NCI-H1417 (cell line): Measurements from ENCODE around the gene TP53I11.
A peak's percentile ranks its signal among the peaks of the same experiment; 100 is the strongest.

ENCODE experiments used
- DNase-seq, 3 experiments: peaks; one replicate each; lab custom pipeline; 2025; lab: John Stamatoyannopoulos, UW

The TP53I11 gene

DNA sequence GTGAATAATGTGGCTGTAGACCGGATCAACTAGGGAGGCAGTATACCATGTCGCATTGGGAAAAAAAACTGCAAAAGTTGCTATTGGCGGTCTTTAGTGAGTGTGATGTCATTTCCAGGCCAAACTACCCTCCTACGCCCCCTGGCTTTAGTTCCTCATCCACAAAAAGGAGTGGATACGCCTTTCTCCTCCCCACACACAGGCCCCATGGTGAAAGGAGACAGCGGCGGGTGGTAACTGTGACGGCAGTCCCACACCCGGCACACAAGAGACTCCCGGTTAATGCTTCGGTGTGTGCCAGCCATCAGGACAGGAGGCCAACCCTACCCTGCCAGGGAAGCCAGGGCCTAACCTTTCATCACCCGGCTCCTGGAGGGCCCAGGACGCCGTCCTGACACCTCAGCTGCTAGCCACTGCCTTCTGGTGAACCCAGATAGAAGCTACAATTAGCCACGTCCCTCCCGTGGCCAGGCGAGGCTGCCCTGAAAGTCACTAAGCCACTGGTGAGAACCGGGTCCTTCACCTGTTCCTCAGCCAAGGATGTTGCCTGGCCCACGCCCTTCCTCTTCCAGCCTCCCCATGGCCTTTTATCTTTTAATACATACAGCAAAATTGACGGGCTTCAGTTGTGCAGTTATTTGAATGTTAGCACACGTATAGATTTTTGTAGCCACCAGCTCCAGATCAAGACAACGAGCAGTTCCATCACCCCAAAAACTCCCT, 10.8 kb downstream of the TP53I11 start:
- no peak for DNase-seq

DNA sequence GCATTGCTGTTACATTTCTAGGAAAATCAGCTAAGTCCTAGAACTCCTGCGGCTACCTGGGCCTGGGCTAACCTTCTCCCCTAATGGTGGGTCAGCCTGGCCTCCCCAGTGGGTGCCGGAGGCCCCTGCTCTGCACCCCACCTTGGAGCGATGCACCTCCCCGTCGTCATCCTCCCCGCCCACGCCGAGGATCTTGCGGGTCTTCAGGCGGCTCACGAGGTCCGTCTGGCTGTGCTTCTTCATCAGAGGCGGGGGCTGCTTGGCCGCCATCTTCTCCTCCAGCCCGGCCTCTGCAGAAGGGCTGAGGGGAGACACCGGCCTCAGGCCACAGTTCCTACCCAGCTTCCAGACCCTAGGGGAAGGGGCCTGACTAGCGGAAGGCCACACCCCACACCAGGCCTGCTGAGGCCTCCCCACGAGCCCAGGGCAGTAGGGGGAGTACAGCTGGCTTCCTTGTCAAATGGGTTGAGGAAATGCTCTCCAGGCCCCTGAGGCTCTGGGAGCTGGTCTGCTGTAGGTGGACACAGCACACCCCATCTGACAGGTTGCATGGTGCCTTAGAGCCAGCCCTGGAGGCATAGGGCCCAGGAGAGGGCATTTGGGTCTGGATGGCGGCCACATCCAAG, 12.5 kb downstream of the TP53I11 start:
- DNase-seq, result no peak

DNA sequence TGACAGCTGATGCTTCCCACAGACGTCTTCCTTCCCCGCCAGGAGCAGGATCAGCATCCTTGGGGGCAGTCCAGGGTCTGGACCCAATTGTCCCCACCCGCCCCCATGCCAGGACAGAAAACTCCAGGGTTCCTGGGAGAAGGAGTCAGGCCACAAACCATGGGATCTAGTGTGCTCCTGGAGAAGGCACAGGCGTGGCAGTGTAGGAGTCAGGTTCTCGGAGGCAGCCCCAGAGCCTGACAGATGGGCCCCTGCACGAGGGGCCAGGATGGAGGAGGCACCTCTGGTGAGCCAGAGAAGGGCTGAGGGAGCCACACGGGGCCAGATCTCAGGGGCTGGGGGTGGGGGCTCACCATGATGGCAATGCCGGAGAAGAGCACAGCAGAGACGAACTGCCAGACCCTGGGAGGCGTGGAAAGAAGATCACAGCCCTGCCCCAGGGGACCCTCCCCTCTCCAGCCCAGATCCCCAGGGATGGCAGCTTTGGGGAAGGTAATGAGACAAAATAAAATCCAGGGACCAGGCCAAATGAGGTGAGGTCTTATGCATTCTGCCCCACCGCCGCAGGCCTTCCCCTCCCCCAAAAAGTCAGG, 13.6 kb downstream of the TP53I11 start:
- DNase-seq, result no peak

DNA sequence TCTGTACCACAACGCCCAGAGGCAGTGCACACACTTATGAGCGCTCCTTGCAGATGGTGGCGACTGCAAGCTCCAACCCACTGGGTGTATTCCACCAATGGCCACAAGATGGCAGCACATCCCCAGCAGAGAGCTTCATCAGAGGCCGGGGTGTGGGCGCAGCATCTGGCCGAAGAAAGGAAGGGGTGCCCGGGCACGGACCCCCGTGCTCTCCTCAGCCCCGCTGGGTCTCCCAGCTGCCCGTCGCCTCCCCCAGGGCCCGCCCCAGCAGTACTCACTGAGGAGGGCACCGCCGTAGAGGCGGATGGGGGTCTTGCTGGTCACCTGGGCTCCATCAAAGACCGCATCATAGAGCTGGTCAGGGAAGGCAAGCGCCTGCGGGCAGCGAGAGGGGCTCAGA, 14.2 kb downstream of the TP53I11 start:
- DNase-seq, result peak; percentile 68 to 87 (median 86)

DNA sequence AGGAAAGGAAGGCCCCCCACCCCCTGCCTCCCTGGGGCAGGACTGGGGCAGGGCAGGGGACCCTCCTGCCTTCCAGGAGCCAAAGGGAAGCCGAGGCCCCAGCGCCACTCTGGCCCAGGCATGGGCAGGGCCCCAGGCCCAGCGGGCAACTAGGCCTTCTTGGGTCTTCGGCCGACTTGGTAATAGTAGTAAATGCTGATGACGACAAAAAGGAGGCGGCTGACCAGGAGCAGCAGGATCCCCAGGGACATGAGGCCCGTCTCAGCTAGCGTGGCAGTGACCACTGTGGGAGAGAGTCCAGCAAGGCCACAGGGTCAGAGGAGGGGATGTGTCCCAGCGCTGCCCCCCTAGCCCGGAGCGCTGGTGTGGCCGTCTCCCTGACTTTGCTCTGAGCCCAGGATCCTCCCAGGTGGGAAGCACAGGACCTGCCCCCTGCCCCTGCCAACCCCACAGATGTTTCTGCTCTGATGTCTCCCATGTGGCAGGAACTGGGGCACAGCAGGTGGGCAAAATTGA, 15.9 kb downstream of the TP53I11 start:
- DNase-seq, result no peak

DNA sequence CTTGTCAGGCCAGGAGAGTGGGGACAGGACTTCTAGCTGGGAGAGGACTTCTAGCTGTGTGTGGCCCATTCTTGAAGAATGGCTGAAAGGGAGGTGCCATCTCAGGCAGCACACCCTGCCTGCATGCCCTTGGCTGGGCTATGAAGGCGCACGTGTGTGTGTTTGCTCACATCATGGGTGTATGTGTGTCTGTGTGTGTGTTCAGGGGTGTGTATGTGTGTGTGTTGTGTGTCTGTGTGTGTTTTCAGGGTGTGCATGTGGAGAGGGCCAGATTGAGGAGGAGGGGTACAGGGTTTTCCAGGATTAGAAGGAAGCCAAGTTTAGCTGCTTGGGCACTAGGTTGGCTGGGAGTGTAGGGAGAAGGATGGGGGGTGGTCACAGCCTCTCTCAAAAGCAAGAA, 16.6 kb downstream of the TP53I11 start:
- no peak for DNase-seq

DNA sequence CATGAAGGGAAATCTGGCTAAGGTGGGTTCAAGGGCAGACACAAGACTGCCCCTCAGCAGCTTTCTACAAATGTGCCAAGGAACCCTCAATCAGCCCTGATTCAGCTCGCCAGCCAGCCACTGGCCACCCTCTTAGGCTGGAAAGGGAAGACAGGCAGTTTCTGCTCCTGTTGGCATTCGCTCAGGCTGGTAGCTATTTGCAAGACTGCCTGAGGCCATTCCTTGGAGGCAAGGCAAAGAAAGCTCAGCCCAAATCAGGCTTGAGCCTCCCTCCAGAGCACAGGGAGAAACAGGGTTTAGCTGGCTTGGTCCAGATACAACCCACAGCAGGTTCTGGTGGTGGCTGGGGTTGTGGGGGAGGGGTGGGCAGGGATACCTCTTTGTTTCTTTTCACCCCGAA, 19.2 kb downstream of the TP53I11 start:
- no peak for DNase-seq

DNA sequence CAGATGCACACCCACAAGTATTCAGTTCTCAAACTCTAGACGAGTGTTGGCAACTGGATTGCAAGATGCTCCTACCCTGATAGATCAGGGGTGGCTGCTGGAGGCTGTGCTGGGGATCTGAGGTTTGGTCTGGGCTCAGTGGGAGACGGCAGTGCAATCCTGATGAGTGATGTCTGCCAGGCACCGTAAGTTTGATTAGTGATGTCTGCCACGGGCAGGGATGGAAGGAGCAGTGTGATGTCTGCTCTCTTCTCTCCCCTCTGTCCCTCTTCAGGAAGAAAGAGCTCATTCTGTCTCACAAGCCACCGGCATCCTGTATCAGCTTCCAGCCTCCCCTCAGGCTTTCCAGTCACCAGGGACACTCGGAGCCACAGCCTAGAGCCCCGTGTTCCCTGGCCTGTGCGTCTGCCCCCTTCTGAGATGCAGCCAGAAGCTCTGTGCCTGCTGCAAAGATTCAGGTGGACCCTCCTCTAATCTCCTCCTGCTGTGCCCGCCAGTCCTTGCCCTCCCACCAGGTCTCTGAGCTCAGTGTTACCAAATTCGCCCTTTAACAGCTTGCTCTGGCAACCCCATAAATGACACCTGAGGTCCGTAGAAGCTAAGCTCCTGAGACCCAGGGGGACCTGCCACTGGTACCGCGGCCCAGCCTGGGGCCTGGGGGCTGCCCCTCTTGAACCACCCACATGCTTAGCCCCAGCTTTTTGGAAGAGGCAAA, 19.9 kb downstream of the TP53I11 start:
- no peak for DNase-seq

DNA sequence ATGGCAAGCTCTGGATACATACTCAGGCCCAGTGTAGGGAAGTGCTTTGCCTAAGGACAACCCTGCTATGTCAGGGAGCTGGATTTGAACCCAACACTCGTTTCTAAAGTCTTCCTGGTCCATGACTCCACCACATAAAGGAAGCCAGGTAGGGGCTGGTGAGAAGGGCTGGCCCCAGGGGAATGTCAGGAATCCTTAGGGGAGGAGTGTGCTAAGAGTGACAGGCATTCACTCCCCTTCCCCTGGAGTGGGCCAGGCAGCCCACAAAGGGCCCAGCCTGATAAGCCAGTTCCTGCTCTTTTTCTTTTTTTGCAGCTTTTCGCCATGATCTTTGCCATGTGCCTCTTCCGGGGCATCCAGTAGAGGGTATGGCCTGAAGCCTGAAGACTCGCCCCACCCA, 21.9 kb downstream of the TP53I11 start:
- DNase-seq, result no peak

DNA sequence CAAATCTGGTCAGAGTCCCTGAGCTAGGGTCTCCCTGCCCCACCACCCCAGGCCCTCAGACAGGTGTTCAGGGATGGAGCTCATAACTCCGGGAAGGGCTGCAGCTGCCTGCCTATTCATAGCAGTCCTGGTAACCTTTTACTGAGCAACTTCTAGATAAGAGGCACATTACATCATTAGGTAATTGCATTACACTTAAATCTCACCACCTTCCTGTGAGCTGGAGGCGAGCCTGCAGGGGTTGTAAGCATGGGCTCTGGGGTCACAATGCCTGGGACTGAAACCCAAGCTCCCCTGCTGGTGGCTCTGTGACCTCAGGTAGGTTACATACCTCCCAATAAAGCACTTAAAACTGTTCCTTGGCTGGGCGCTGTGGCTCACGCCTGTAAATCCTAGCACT, 22.5 kb downstream of the TP53I11 start:
- no peak for DNase-seq

DNA sequence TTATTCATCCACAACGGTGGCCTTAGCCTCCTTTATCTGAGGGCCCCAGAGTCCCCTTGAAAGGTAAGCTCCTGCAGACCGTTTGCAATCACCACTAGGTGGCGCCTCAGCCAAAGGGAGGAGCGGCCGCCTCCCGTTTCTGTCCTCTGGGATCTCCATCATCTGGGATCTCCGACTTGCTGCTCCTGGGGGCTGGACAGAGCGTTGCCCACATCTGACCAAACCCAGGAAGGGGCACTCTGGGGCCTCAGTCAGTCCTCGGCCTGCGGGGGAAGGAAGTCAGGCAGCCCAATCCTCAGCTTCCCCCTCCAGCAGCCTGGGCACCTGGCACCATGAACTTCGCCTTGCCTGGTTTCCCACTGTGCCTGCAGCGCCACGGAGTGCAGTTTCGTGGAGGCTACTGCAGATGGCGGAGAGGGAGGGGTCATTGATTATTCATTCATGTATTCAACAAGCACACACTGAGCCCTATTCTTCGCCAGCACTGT, 23.5 kb downstream of the TP53I11 start:
- DNase-seq, result peak; percentile 70 to 88 (median 84)

DNA sequence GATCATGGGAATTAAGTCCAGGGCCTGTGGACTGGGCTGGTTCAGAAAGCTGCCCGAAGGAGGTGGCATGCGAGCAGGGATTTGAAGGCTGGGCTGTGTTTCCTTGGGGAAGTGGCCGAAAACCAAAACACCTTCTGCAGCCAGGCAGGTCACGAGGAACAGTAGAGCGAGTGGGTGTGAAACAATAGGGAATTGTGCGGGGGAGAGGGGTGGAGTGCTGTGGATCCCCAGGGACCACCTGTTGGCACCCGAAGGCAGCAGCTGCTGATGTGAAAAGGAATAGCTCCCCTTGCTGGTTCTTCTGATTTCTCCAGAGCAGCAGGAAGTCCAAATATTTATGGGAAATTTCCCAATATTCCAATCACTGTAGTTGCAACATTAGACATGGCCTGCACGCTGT, 24.6 kb downstream of the TP53I11 start:
- no peak for DNase-seq

DNA sequence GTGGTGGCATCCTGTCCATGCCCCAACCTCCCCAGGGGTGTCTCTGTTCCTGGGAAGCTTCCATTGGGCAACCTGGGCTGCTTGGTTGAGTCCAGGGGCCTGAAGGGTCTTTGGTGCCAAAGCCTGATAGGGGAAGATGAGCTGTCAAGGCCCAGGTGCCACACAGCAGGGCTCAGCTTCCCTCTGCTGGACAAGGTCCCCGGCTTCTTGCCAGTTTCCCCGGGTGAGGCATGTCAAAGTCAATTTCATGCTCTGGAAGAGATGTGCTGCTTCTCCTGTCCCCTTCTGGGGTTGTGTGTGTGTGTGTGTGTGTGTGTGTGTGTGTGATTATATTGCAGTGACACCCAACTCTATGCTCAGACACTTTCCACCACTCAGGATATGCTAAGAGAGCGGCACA, 26.9 kb downstream of the TP53I11 start:
- DNase-seq, result no peak

DNA sequence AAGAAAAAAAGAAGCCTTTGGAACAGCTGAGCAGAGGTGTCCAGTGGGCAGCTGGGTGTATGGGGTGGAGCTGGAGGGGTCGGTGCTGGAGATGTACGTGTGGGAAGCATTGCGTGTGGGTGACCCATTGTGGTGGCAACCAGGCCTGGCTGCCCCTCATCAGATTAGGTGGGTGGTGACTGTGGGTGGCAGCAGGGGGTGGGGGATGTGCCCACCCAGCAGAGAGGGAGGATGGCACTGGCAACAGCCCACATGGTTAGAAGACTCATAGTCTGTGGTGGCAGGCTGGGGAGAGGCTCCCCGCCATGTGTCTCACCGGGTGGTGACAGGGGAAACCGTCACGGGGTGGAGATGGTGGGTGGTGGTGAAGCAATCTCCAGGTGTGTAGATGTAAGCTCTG, 27.6 kb downstream of the TP53I11 start:
- no peak for DNase-seq

DNA sequence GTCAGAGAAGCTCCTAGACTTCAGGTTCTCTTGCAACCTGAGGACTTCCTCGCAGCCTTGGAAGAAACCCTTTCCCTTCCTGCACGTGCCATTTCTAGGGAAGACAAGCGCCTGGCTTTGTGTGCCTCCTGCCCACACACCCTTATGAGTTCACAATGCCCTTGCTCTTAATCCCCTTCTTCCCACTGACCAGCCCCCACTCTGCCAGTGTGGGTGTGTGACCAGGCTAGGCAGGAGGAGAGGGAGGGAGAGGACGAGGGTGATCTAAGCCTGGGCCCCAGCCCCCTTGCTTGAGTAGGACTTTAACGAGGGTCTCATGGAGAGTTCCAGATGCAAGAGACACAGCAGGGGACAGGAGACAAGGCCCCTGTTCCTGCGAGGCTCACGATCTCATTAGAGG, 30.2 kb downstream of the TP53I11 start:
- no peak for DNase-seq

DNA sequence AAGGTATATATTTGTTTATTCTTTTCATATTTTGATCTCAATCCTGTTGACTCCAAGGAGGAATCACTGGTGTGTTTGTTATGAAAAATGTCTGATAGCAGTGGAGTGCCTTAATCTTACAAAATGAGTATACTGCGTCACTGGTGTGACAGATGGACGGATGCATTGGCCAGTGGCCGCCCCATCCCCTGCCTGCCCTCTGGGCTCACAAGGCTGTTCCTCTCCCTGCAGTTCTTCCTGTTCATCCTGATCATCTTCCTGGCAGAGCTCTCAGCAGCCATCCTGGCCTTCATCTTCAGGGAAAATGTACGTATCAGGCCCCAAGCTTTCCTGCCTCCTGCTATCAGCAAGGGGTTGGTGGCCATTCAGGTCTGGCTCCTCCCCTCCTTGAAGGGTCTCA, 32.9 kb downstream of the TP53I11 start:
- no peak for DNase-seq

DNA sequence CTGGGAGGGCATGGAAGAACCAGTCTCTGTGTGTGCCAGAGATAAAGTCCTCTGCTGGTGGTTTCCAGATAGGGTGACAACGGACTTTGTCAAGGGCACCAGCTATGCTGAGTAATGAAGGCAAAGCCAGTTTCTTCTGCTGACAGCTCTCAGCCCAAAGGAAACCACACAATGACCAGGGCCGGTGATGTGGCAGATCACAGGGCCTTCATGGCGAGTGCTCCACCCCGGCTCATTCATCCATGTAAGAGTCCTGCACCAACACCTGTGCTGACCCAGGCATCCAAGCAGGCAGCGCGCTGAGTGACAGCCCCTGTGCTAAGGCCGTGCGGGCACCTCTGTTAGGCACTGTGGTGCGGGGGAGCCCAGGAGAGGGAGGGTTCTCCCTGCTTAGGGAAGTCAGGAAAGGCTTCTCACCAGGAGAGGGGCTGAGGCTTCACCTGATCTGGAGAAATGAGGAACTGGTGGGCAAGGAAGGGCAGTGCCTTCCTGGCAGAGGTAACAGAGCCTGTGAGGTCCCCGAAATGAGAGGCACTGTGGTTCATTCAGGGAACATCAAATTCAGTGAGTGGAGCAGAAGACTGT, 33.8 kb downstream of the TP53I11 start:
- no peak for DNase-seq

DNA sequence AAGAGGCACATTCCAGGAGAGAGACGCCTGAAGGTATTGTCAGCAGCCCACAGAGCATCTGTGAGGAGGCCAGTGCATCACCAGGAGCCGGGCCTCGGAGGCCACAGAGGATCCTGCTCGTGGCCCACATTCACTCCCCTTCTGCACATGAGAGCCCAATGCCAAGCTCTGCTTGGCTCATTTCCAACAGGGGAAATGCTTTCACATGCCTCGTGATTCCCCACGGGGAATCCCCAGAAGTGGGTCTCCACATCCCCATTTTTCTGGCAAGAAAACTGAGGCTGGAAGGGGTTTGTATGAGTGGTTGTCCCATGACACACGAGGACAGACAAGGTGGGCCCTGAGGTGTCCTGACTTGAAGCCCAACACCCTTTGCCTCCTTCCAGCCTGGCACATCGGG, 34.4 kb downstream of the TP53I11 start:
- no peak for DNase-seq

DNA sequence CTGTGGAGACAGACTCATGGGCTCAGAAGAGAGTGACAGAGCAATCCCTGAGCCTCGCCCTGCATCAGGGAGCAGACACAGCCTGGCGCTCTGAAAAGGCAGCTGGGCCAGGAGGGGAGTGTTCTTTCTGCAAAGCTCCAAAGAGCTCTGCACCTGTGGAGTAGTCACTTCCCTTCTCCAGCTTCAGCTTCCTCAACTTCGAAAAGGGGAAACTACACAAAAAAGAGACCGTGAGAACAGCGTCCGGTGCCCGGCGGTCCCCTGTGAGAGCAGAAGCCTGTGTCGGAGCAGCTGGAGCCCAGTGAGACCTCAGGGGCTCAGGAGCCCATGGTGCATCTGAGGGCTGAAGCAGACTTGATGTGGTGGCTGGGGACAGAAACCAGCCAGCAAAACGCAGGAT, 35.1 kb downstream of the TP53I11 start:
- no peak for DNase-seq

DNA sequence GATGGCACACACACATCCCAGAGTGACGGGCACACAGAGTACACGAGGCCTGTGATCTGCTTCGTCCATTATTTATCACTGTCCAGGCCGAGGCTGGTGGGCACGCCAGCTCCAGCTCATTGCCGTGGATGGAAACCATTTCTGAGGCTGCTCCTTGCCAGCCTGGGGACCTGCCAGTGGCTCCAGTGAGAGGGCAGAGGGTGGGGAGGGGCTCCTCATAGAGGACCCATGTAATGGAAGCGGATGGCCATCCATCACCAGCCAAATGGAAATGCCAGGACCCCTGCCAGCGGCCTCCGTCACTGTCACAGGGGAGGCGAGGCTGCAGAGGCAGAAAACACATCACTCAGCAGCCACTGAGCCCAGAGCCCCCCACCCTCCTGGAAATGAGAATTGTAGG, 35.7 kb downstream of the TP53I11 start:
- DNase-seq, result no peak

DNA sequence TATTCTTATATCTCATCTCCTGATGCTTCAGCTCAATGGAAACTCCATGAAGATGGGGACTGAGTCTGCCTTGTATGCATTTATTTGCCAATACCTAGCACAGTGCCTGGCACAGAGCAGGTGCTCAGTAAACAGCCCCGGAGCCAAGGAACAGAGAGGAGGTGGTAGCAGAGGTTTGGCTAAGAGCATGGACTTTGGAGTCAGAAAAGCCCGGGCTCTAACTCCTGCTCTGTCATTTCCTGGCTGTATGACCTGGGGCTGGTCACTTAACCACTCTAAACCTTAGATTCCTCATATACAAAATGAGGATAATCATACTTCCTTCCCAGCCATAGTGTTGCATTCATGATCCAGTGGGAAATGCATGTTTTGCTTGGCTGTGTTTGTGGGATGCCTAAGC, 36.6 kb downstream of the TP53I11 start:
- DNase-seq, result no peak

DNA sequence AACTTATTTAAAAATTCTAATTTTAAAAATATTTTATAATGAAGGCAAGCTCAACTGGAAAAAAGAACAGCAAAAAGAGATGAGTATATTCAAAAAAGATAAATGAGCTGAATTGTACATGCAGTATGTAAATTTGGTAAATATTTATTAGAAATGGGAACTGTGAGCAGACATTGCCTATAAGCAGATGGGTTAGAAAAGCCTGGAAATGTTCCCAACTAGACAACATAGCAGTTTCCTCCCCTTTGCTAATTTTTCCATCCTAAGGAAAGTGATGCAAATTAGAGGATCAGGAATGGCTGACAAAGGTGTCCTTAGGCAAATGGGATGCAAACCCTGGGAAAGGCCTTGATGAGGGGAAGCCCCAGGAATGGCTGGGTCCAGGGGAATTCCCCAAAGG, 37.2 kb downstream of the TP53I11 start:
- DNase-seq, result no peak
